ENCODE results near the gene TGIF1.
A peak's percentile ranks its signal among the peaks of the same experiment; 100 is the strongest.

Gene TGIF1

GRCh38 chr18:3482258-3482657 is 32.3 kb downstream of the TGIF1 start:
- no peak for DNase-seq (ENCODE audit: low spot score)

- no peak for DNase-seq (ENCODE audit: low spot score)
Observed at GRCh38 chr18:3485153-3486149, 35.5 kb downstream of the TGIF1 start.

GRCh38 chr18:3486512-3486911 is 36.5 kb downstream of the TGIF1 start:
- no peak for DNase-seq (ENCODE audit: low spot score)

GRCh38 chr18:3489462-3489861 is 39.5 kb downstream of the TGIF1 start:
- DNase-seq (ENCODE audit: low spot score), result no peak

GRCh38 chr18:3491981-3492555 is 42.1 kb downstream of the TGIF1 start:
- no peak for DNase-seq (ENCODE audit: low spot score)

GRCh38 chr18:3492721-3493120 is 42.7 kb downstream of the TGIF1 start:
- no peak for DNase-seq (ENCODE audit: low spot score)

GRCh38 chr18:3493501-3494244 is 43.7 kb downstream of the TGIF1 start:
- DNase-seq (ENCODE audit: low spot score), result no peak

- peak; percentile 45 for DNase-seq (ENCODE audit: low spot score)
Observed at GRCh38 chr18:3494245-3494526, 44.2 kb downstream of the TGIF1 start.

GRCh38 chr18:3494569-3494968 is 44.6 kb downstream of the TGIF1 start:
- no peak for DNase-seq (ENCODE audit: low spot score)

- DNase-seq (ENCODE audit: low spot score), result no peak
Observed at GRCh38 chr18:3495691-3496430, 45.9 kb downstream of the TGIF1 start.

GRCh38 chr18:3498698-3499471 is 48.9 kb downstream of the TGIF1 start:
- peak; percentile 25 for DNase-seq (ENCODE audit: low spot score)

- DNase-seq (ENCODE audit: low spot score), result no peak
Observed at GRCh38 chr18:3499501-3499900, 49.5 kb downstream of the TGIF1 start.

- no peak for DNase-seq (ENCODE audit: low spot score)
Observed at GRCh38 chr18:3500016-3500415, 50.0 kb downstream of the TGIF1 start.

GRCh38 chr18:3502650-3503049 is 52.7 kb downstream of the TGIF1 start:
- no peak for DNase-seq (ENCODE audit: low spot score)

GRCh38 chr18:3504637-3505036 is 54.7 kb downstream of the TGIF1 start:
- DNase-seq (ENCODE audit: low spot score), result no peak

- no peak for DNase-seq (ENCODE audit: low spot score)
Observed at GRCh38 chr18:3508576-3509549, 58.9 kb downstream of the TGIF1 start.

Data from SK-N-DZ (cell line).